ENCODE results near the gene VPS13C.

The VPS13C gene

DNA sequence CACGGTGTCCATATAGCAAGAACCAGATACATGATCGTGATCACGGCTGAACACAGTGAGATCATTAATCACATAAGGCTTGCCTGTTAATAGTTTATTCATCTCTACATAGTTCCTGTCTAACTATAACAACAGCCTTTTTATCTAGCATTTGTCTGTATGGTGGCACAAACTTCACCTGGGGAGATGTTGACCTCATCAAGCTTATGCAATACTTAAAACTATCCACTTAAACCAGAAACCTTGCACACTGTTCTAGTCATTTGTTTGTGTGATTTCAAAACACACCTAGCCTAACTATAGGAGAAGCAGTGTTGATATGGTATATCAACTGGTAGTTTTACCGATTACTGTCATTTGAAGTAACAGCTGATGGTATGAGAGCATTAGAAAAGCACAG lies 124.8 kb downstream of the VPS13C start:
- Histone ChIP-seq H2AFZ (ENCODE audit: low read depth, low read length) (no peak overlapping the region), H2BK5ac (ENCODE audit: low read depth, low read length, poor library complexity, severe bottlenecking) (no peak overlapping the region), H3K27ac (ENCODE audit: low read length, poor library complexity, severe bottlenecking) (no peak overlapping the region), H4K91ac (ENCODE audit: low read length) (no peak overlapping the region), H3K4me3 (ENCODE audit: insufficient read depth in 1 of 2, low read depth in 1 of 2, low read length in 2 of 2) (no peak overlapping the region), H3K9me3 (ENCODE audit: control insufficient read depth, low read length) (no peaks in the 10 kb centered on the region), H3K23ac (ENCODE audit: low read length in 2 of 2) (no peak overlapping the region), H3K4me1 (ENCODE audit: control insufficient read depth, insufficient read depth, low read depth, low read length) (no peaks in the 10 kb centered on the region), H3K18ac (ENCODE audit: low read depth in 1 of 2, low read length in 2 of 2) (no peak overlapping the region), H2AK5ac (ENCODE audit: low read length, severe bottlenecking) (no peak overlapping the region), H2BK120ac (ENCODE audit: low read depth, low read length) (no peak overlapping the region), H4K8ac (ENCODE audit: low read length) (no peak overlapping the region), H3K4ac (ENCODE audit: low read depth in 1 of 2, low read length in 2 of 2) (no peak overlapping the region), H3K79me1 (replicated peaks; ENCODE audit: low read length, poor library complexity, severe bottlenecking) (peaks cover 2% of the 10 kb centered on the region), H3K36me3 (ENCODE audit: control insufficient read depth in 1 of 2, insufficient read depth in 2 of 2, low read depth in 1 of 2, low read length in 2 of 2) (peaks cover 4 to 54% of the 10 kb centered on the region in 2 experiments), H3K9ac (ENCODE audit: low read length) (no peak overlapping the region), H2BK15ac (ENCODE audit: low read depth, poor library complexity, severe bottlenecking) (no peak overlapping the region), H2BK12ac (ENCODE audit: low read length in 2 of 2) (no peak overlapping the region), H3K4me2 (ENCODE audit: low read length, poor library complexity, severe bottlenecking) (no peak overlapping the region), H3K14ac (ENCODE audit: low read length in 2 of 2) (no peak overlapping the region), H3K27me3 (ENCODE audit: control insufficient read depth in 1 of 2, insufficient read depth in 1 of 2, low read length in 2 of 2) (no peaks in the 10 kb centered on the region)
- 100% methylated on average over 3 of the region's 4 CpGs for WGBS
- DNase-seq, result no peak

DNA sequence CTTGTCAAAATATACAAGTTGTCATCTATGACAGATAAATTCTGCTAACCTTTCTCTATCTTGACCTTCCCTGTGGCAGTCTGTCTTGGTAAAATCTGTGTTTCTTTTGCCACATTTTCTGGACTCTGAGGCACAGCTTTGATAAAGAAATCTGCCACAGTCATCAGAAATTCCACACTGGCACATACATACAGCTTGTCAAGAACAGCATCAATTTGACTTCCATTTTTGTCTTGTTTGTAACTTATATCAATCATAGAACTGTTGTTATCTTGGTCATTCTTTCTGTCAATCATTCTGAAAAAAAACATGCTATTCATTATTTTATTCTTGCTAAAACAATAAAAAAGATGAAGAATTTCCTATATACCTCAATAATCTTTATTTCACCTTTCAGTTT lies 130.8 kb downstream of the VPS13C start:
- no peak overlapping the region for H2AK5ac ChIP-seq (ENCODE audit: low read length, severe bottlenecking)
- no peak overlapping the region for H3K9ac ChIP-seq (ENCODE audit: low read length)

DNA sequence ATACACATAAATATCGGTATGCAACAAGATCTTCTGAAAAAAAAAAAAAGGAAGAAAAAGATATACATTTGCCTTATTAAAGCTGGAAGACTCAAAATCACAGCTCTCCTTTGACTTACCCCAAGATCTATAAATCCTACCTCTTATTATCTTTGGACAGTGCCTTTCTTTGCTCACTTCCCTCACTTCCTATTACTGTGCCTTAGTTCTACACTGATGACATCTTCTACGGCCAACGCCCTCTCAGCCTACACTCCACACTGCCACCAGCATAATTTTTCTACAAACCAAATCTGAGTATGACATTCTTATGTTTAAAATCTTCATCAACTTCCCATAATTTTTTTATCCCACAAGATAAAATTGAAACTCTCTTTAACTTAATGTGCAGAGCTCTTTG lies 137.1 kb downstream of the VPS13C start:
- WGBS, result 97% methylated on average over 2 of the region's 3 CpGs
- H4K8ac ChIP-seq (ENCODE audit: low read length), result no peak overlapping the region
- no peak overlapping the region for H3K4me3 ChIP-seq (ENCODE audit: insufficient read depth in 1 of 2, low read depth in 1 of 2, low read length in 2 of 2)
- no peaks in the 10 kb centered on the region for H3K27me3 ChIP-seq (ENCODE audit: control insufficient read depth in 1 of 2, insufficient read depth in 1 of 2, low read length in 2 of 2)
- no peak overlapping the region for H2BK5ac ChIP-seq (ENCODE audit: low read depth, low read length, poor library complexity, severe bottlenecking)
- no peak overlapping the region for H3K14ac ChIP-seq (ENCODE audit: low read length in 2 of 2)
- H4K91ac ChIP-seq (ENCODE audit: low read length), result no peak overlapping the region
- H3K4me1 ChIP-seq (ENCODE audit: control insufficient read depth, insufficient read depth, low read depth, low read length), result no peaks in the 10 kb centered on the region
- H3K4me2 ChIP-seq (ENCODE audit: low read length, poor library complexity, severe bottlenecking), result no peak overlapping the region
- H2AK5ac ChIP-seq (ENCODE audit: low read length, severe bottlenecking), result no peak overlapping the region
- H3K9me3 ChIP-seq (ENCODE audit: control insufficient read depth, low read length), result no peaks in the 10 kb centered on the region
- no peak overlapping the region for H3K9ac ChIP-seq (ENCODE audit: low read length)
- no peak overlapping the region for H2AFZ ChIP-seq (ENCODE audit: low read depth, low read length)
- H3K4ac ChIP-seq (ENCODE audit: low read depth in 1 of 2, low read length in 2 of 2), result no peak overlapping the region
- no peak overlapping the region for H2BK120ac ChIP-seq (ENCODE audit: low read depth, low read length)
- H3K79me1 ChIP-seq (replicated peaks; ENCODE audit: low read length, poor library complexity, severe bottlenecking), result no peaks in the 10 kb centered on the region
- peaks cover 0 to 69% of the 10 kb centered on the region in 2 experiments for H3K36me3 ChIP-seq (ENCODE audit: control insufficient read depth in 1 of 2, insufficient read depth in 2 of 2, low read depth in 1 of 2, low read length in 2 of 2)
- H3K27ac ChIP-seq (ENCODE audit: low read length, poor library complexity, severe bottlenecking), result no peak overlapping the region
- DNase-seq, result no peak
- H3K23ac ChIP-seq (ENCODE audit: low read length in 2 of 2), result no peak overlapping the region
- no peak overlapping the region for H2BK12ac ChIP-seq (ENCODE audit: low read length in 2 of 2)
- no peak overlapping the region for H2BK15ac ChIP-seq (ENCODE audit: low read depth, poor library complexity, severe bottlenecking)
- H3K18ac ChIP-seq (ENCODE audit: low read depth in 1 of 2, low read length in 2 of 2), result no peak overlapping the region

More for the DNA sequence above, 130.8 kb downstream of the VPS13C start:
- Histone ChIP-seq H4K8ac (ENCODE audit: low read length) (no peak overlapping the region), H3K4ac (ENCODE audit: low read depth in 1 of 2, low read length in 2 of 2) (no peak overlapping the region), H3K9me3 (ENCODE audit: control insufficient read depth, low read length) (no peaks in the 10 kb centered on the region), H3K36me3 (ENCODE audit: control insufficient read depth in 1 of 2, insufficient read depth in 2 of 2, low read depth in 1 of 2, low read length in 2 of 2) (peaks cover 4 to 57% of the 10 kb centered on the region in 2 experiments), H3K79me1 (replicated peaks; ENCODE audit: low read length, poor library complexity, severe bottlenecking) (peaks cover 2% of the 10 kb centered on the region), H3K23ac (ENCODE audit: low read length in 2 of 2) (no peak overlapping the region), H2AFZ (ENCODE audit: low read depth, low read length) (no peak overlapping the region), H3K4me2 (ENCODE audit: low read length, poor library complexity, severe bottlenecking) (no peak overlapping the region), H3K4me1 (ENCODE audit: control insufficient read depth, insufficient read depth, low read depth, low read length) (no peaks in the 10 kb centered on the region), H3K14ac (ENCODE audit: low read length in 2 of 2) (no peak overlapping the region), H2BK120ac (ENCODE audit: low read depth, low read length) (no peak overlapping the region), H2BK15ac (ENCODE audit: low read depth, poor library complexity, severe bottlenecking) (no peak overlapping the region), H3K18ac (ENCODE audit: low read depth in 1 of 2, low read length in 2 of 2) (no peak overlapping the region), H3K27me3 (ENCODE audit: control insufficient read depth in 1 of 2, insufficient read depth in 1 of 2, low read length in 2 of 2) (no peaks in the 10 kb centered on the region), H2BK12ac (ENCODE audit: low read length in 2 of 2) (no peak overlapping the region), H3K27ac (ENCODE audit: low read length, poor library complexity, severe bottlenecking) (no peak overlapping the region), H4K91ac (ENCODE audit: low read length) (no peak overlapping the region), H2BK5ac (ENCODE audit: low read depth, low read length, poor library complexity, severe bottlenecking) (no peak overlapping the region), H3K4me3 (ENCODE audit: insufficient read depth in 1 of 2, low read depth in 1 of 2, low read length in 2 of 2) (no peak overlapping the region)
- no peak for DNase-seq

DNA sequence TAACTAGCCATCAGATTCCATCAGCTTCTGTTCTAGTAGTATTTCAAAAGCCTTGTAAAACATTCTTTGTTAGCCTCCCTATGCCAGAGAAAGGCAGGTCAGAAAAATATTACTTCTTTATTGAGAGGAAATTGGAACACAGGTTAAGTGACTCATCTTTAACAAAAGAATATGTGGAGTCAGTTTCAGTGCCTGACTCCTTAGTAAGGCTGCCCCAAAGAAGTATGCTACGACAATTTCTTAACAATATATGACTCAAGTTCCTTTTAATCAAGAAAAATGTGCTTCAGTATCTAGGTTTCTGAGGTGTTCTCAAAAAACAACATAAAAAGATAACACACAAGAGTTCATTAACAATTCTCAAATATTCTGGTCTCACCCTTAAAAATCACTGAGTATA lies 139.2 kb downstream of the VPS13C start:
- Histone ChIP-seq H3K4me3 (ENCODE audit: insufficient read depth in 1 of 2, low read depth in 1 of 2, low read length in 2 of 2) (no peak overlapping the region), H2BK12ac (ENCODE audit: low read length in 2 of 2) (no peak overlapping the region), H2AFZ (ENCODE audit: low read depth, low read length) (no peak overlapping the region), H4K91ac (ENCODE audit: low read length) (no peak overlapping the region), H2BK120ac (ENCODE audit: low read depth, low read length) (no peak overlapping the region), H3K27me3 (ENCODE audit: control insufficient read depth in 1 of 2, insufficient read depth in 1 of 2, low read length in 2 of 2) (no peaks in the 10 kb centered on the region), H4K8ac (ENCODE audit: low read length) (no peak overlapping the region), H3K27ac (ENCODE audit: low read length, poor library complexity, severe bottlenecking) (no peak overlapping the region), H2BK15ac (ENCODE audit: low read depth, poor library complexity, severe bottlenecking) (no peak overlapping the region), H3K36me3 (ENCODE audit: control insufficient read depth in 1 of 2, insufficient read depth in 2 of 2, low read depth in 1 of 2, low read length in 2 of 2) (peaks cover 0 to 71% of the 10 kb centered on the region in 2 experiments), H3K18ac (ENCODE audit: low read depth in 1 of 2, low read length in 2 of 2) (no peak overlapping the region), H2BK5ac (ENCODE audit: low read depth, low read length, poor library complexity, severe bottlenecking) (no peak overlapping the region), H3K23ac (ENCODE audit: low read length in 2 of 2) (no peak overlapping the region), H3K79me1 (replicated peaks; ENCODE audit: low read length, poor library complexity, severe bottlenecking) (no peaks in the 10 kb centered on the region), H3K4me1 (ENCODE audit: control insufficient read depth, insufficient read depth, low read depth, low read length) (no peaks in the 10 kb centered on the region), H3K9ac (ENCODE audit: low read length) (no peak overlapping the region), H3K14ac (ENCODE audit: low read length in 2 of 2) (no peak overlapping the region), H3K9me3 (ENCODE audit: control insufficient read depth, low read length) (no peaks in the 10 kb centered on the region), H2AK5ac (ENCODE audit: low read length, severe bottlenecking) (no peak overlapping the region), H3K4ac (ENCODE audit: low read depth in 1 of 2, low read length in 2 of 2) (no peak overlapping the region), H3K4me2 (ENCODE audit: low read length, poor library complexity, severe bottlenecking) (no peak overlapping the region)
- 100% methylated on average over 1 of the region's 1 CpG for WGBS
- no peak for DNase-seq
